NT2/D1 (cell line): ENCODE data around the gene HSF2BP.

Experiments used
- YY1 ChIP-seq: IDR thresholded peaks from 2 replicates; pipeline ENCODE4 v1.6.1; 2011; ENCODE audit not compliant: insufficient read length, insufficient read depth
- ZNF274 ChIP-seq: IDR thresholded peaks from 2 replicates; pipeline ENCODE4 v1.6.1; 2011; ENCODE audit warnings: mild to moderate bottlenecking, low read depth, low read length

DNA sequence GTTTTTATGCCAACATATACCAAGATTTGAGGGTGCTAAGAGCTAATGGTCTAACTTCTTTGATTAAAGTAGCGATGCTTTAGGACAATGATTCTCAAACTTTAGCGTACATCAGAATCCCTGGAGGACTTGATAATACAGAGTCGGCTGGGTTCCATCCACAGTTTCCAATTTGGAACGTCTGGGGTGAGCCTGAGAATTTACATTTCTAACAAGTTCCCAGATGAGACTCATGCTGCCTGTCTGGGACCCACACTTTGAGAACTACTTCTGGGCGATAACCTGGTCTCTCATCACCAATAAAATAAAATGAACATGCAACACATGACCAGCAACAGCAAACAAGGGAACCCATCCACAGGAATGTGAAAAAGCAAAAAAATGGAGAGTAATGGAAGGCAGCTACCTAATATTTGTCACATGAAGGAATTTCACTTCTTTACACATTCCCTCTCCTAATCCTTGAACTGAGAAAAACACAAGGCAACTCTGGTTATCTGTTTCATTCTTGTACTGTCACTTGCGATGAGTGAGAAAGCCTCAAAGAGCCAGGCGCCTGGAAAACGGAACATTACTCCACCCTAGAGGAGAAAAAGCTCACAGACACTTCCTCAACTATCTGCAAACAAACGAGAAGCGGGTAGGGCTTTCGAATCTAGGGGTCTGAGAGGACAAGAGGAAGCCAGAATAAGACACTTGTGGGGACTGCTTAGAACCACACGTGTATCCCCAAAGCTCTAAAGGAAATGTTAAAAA is 14.0 kb downstream of the HSF2BP start:
- TF ChIP-seq YY1 (no peak), ZNF274 (no peak)
